ENCODE data around the gene KRTAP1-4.
A peak's percentile ranks its signal among the peaks of the same experiment; 100 is the strongest.
"Not testable (repeated sequence)": the region's sequence is repeated elsewhere in the genome, so short reads cannot be mapped to it uniquely, and the experiment has no call there.

The KRTAP1-4 gene

DNA sequence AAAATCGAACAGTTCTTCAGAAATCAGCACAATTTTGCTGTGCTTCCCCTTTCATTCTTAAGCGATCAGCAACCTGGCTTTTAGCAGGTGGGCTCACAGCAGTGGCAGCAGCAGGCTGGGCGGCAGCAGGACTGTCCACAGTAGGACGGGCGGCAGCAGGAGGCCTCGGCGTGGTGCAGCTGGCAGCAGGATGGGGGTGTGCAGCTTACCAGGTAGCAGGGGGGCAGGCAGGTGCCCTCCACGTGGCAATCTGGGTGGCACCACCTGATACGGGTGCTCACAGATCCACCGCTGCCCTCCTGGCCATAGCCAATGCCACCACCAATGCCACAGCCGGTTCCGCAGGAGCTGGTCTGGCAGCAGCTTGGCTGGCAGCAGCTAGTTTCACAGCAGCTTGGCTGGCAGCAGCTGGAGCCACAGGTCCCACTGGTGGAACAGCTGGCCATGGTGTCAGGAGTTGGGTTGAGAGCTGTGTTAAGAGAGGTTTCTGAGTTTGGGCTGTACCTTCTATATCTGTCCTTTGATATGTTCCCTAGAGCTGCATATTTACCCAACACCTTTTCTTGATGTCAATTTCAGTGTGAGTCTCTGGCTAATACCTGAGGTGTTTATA is at the start of gene KRTAP1-4:
Gene KRTAP1-4 (minus strand): TSS at position 563 of the 613 bp plus-strand sequence. CDS start 117 bp downstream, at position 446.
- no peak for DNase-seq (ENCODE audit: low spot score in 2 of 2)
- no peaks in the 10 kb centered on the region for H3K9me3 Mint-ChIP-seq
- H3K27ac Mint-ChIP-seq: no peak within 1 kb of the TSS
- no peaks in the 10 kb centered on the region for H3K36me3 Mint-ChIP-seq
- no peaks in the 10 kb centered on the region for H3K4me1 Mint-ChIP-seq
- no peak for ATAC-seq
- no peak within 1 kb of the TSS for H3K4me3 Mint-ChIP-seq

GRCh38 chr17:41076788-41077187 is 46.8 kb upstream of the KRTAP1-4 start:
- Mint-ChIP-seq H3K4me1 (no peaks in the 10 kb centered on the region), H3K36me3 (no peaks in the 10 kb centered on the region), H3K27ac (no peak overlapping the region), H3K4me3 (no peak overlapping the region), H3K9me3 (no peaks in the 10 kb centered on the region)
- ATAC-seq: no peak
- no peak for DNase-seq (ENCODE audit: low spot score in 2 of 2)

- ATAC-seq (no peak), DNase-seq (ENCODE audit: low spot score in 2 of 2) (no peak)
- H3K36me3 Mint-ChIP-seq: no peaks in the 10 kb centered on the region
- H3K4me3 Mint-ChIP-seq: no peak overlapping the region
- H3K9me3 Mint-ChIP-seq: no peaks in the 10 kb centered on the region
- no peak overlapping the region for H3K27ac Mint-ChIP-seq
- no peaks in the 10 kb centered on the region for H3K4me1 Mint-ChIP-seq
Measured at GRCh38 chr17:41073676-41074075, 43.7 kb upstream of the KRTAP1-4 start.

- Mint-ChIP-seq H3K9me3 (no peaks in the 10 kb centered on the region), H3K4me1 (no peaks in the 10 kb centered on the region), H3K36me3 (no peaks in the 10 kb centered on the region), H3K27ac (no peak overlapping the region), H3K4me3 (no peak overlapping the region)
- DNase-seq (ENCODE audit: low spot score in 2 of 2): no peak
- no peak for ATAC-seq
Measured at GRCh38 chr17:41071606-41072360, 41.8 kb upstream of the KRTAP1-4 start.

- H3K9me3 Mint-ChIP-seq: no peaks in the 10 kb centered on the region
- DNase-seq (ENCODE audit: low spot score in 2 of 2): no peak
- H3K27ac Mint-ChIP-seq: no peak overlapping the region
- H3K4me1 Mint-ChIP-seq: no peaks in the 10 kb centered on the region
- ATAC-seq: no peak
- no peaks in the 10 kb centered on the region for H3K36me3 Mint-ChIP-seq
- H3K4me3 Mint-ChIP-seq: no peak overlapping the region
Measured at GRCh38 chr17:41069031-41069430, 39.0 kb upstream of the KRTAP1-4 start.

DNA sequence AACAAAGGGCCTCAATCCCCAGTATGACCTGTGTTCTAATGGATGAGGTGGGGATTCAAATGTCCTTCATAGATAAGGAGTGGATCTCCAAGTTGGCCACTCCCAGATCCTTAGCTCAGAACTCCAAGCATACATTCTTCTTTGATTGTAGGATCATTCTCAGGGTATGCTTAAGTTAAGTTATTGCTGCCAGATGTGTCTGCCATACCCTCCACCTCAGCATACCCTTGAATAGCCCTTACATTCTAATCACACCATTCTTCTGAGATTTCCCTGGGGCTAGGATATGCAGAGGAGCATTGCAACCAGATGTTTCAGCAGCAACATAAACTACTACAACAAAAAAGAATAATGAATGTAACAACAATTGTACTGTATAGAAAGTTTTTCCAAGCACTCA is 37.3 kb upstream of the KRTAP1-4 start:
- DNase-seq (ENCODE audit: low spot score in 2 of 2) (no peak), ATAC-seq (no peak)
- no peaks in the 10 kb centered on the region for H3K9me3 Mint-ChIP-seq
- no peak overlapping the region for H3K4me3 Mint-ChIP-seq
- H3K36me3 Mint-ChIP-seq: no peaks in the 10 kb centered on the region
- no peak overlapping the region for H3K27ac Mint-ChIP-seq
- H3K4me1 Mint-ChIP-seq: no peaks in the 10 kb centered on the region

- H3K4me3 Mint-ChIP-seq: no peak within 1 kb of the TSS
- DNase-seq (ENCODE audit: low spot score in 2 of 2): no peak
- no peaks in the 10 kb centered on the region for H3K4me1 Mint-ChIP-seq
- ATAC-seq: peak; percentile 63
- H3K9me3 Mint-ChIP-seq: no peaks in the 10 kb centered on the region
- no peak within 1 kb of the TSS for H3K27ac Mint-ChIP-seq
- H3K36me3 Mint-ChIP-seq: no peaks in the 10 kb centered on the region
Measured at GRCh38 chr17:41065829-41066624, 36.0 kb upstream of the KRTAP1-4 start, which contains the start of gene KRTAP2-4. Gene KRTAP2-4, minus strand, starts transcription at chr17:41065879. Its CDS starts 34 bp downstream, at chr17:41065845.

GRCh38 chr17:41065016-41065689 is 35.2 kb upstream of the KRTAP1-4 start:
- not testable (repeated sequence) for H3K27ac Mint-ChIP-seq, ATAC-seq, H3K9me3 Mint-ChIP-seq

GRCh38 chr17:41064301-41064700 is 34.3 kb upstream of the KRTAP1-4 start:
- no peak overlapping the region for H3K4me3 Mint-ChIP-seq
- no peaks in the 10 kb centered on the region for H3K9me3 Mint-ChIP-seq
- peaks cover 3% of the 10 kb centered on the region for H3K4me1 Mint-ChIP-seq
- no peak overlapping the region for H3K27ac Mint-ChIP-seq
- H3K36me3 Mint-ChIP-seq: no peaks in the 10 kb centered on the region
- no peak for ATAC-seq
- no peak for DNase-seq (ENCODE audit: low spot score in 2 of 2)

More at GRCh38 chr17:41065016-41065689, 35.2 kb upstream of the KRTAP1-4 start:
- not testable (repeated sequence) for H3K36me3 Mint-ChIP-seq; DNase-seq (ENCODE audit: low spot score in 2 of 2); H3K4me1 Mint-ChIP-seq; H3K4me3 Mint-ChIP-seq

DNA sequence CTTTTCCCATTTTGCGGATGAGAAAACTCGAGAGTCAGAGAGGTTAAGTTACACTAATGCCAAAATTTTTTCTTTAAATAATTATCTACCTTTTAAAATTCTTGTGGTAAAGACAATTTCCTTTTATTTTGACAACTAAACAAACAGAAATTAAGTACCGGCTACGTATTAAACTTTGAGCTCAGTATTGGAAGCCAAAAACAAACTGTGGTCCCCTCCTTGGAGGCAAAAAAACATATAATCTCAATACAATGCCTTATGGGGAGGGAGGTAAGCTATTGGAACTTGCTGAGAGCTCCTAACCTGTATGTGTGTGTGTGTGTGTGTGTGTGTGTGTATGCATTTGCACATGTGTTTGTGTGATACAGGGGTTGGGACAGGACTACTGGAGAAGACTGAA is 33.5 kb upstream of the KRTAP1-4 start:
- ATAC-seq (no peak), DNase-seq (ENCODE audit: low spot score in 2 of 2) (no peak)
- H3K36me3 Mint-ChIP-seq: no peaks in the 10 kb centered on the region
- no peak overlapping the region for H3K4me3 Mint-ChIP-seq
- H3K27ac Mint-ChIP-seq: no peak overlapping the region
- H3K9me3 Mint-ChIP-seq: no peaks in the 10 kb centered on the region
- peaks cover 5% of the 10 kb centered on the region for H3K4me1 Mint-ChIP-seq

- no peaks in the 10 kb centered on the region for H3K36me3 Mint-ChIP-seq
- H3K4me3 Mint-ChIP-seq: no peak overlapping the region
- no peak overlapping the region for H3K27ac Mint-ChIP-seq
- peaks cover 2% of the 10 kb centered on the region for H3K9me3 Mint-ChIP-seq
- H3K4me1 Mint-ChIP-seq: peaks cover 5% of the 10 kb centered on the region
- DNase-seq (ENCODE audit: low spot score in 2 of 2): no peak
- no peak for ATAC-seq
Measured at GRCh38 chr17:41061964-41062363, 32.0 kb upstream of the KRTAP1-4 start.

DNA sequence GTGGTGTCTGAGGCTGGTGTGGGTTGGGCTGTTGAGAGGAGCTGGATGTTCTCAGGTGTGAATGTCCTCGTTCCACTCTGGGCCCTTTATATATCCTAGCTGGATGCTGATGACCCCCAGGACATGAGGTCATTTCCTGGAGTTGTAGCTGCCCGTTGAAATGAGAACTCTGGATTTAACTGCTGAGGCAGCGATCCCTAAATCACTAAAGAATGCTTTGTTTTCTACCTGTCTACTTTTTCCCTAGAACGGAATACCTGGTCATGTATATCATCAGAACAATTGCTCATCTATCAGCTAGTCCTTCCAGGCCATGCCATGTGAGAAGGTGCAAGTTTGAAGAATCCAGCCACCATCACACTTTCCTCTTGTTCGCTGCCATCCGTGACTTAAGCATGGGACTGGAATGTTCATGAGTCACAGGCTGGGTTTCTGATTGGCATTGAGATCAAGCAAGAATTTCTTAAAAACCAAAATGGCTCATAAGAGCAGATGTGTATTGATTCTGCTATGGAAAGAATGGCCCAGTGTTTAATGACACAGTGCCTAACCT is 30.1 kb upstream of the KRTAP1-4 start, which contains the start of gene KRTAP2-3:
Gene KRTAP2-3 (minus strand): TSS at position 63 of the 553 bp plus-strand sequence. CDS start 64 bp downstream, outside the sequence.
- Mint-ChIP-seq H3K9me3 (peaks cover 2% of the 10 kb centered on the region), H3K36me3 (no peaks in the 10 kb centered on the region), H3K4me1 (peaks cover 5% of the 10 kb centered on the region), H3K4me3 (no peak within 1 kb of the TSS), H3K27ac (no peak within 1 kb of the TSS)
- ATAC-seq (peak; percentile 13), DNase-seq (ENCODE audit: low spot score in 2 of 2) (no peak)

DNA sequence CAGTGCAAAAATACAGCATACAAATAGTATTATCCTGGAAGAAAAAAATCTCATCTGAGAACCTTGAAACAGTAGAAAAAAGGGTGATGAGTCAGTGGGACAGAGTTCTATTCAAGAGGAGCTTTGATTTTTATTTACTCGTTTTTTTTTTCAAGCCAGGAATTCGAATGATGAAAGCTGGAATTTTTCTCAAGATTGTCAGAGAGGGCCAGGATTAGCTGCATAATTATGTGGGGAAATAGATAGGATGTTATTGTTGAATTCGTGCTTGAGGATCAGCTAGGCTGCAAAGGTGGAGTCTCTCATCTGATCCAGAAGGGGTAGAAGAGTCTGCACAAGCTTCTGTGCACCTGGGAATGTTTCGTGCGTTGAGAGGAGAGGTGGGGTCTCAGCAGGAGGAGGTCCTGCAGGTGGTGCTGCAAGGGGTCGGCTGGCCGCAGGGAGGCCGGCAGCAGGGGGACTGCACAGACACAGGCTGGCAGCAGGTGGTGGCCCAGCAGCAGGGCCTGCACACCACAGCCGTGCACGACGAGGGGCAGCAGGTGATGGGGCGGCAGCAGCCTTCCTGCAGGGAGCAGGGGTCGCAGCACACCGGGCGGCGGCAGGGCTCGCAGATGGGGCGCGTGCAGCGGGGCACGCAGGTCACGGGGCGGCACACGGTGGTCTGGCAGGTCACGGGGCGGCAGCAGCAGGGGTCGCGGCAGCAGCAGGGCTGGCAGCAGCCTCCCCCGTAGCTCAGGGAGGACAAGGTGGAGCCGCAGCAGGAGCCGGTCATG is 29.5 kb upstream of the KRTAP1-4 start:
- not testable (repeated sequence) for H3K27ac Mint-ChIP-seq; H3K9me3 Mint-ChIP-seq; H3K4me1 Mint-ChIP-seq; DNase-seq (ENCODE audit: low spot score in 2 of 2); ATAC-seq; H3K36me3 Mint-ChIP-seq; H3K4me3 Mint-ChIP-seq

DNA sequence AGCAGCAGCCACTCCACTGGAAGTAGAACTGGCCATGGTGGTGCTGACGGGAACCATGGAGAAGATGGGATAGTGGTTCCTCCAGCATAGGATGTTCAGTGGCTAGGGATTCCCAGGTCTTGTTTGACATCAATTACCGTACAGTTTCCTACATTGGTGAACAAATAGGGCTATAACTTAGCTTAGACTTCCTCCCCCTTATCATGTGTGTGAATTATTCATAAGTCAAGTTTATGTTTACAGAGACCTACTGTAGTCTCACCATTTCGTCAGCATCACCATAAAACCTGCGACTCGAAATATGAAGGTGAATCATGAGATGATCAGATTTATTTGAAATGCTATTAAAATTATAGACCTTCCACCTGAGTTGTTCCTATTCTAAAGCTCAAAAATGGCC is 28.7 kb upstream of the KRTAP1-4 start:
- Mint-ChIP-seq H3K36me3 (no peaks in the 10 kb centered on the region), H3K4me3 (no peak overlapping the region), H3K4me1 (peaks cover 5% of the 10 kb centered on the region), H3K9me3 (peaks cover 2% of the 10 kb centered on the region), H3K27ac (no peak overlapping the region)
- no peak for DNase-seq (ENCODE audit: low spot score in 2 of 2)
- no peak for ATAC-seq
